DMS153 (cell line): ENCODE data around the gene TSPAN33.
A peak's percentile ranks its signal among the peaks of the same experiment; 100 is the strongest.

ENCODE experiments used
- DNase-seq: peaks from one replicate; lab custom pipeline; 2025; lab: John Stamatoyannopoulos, UW

Gene TSPAN33

DNA sequence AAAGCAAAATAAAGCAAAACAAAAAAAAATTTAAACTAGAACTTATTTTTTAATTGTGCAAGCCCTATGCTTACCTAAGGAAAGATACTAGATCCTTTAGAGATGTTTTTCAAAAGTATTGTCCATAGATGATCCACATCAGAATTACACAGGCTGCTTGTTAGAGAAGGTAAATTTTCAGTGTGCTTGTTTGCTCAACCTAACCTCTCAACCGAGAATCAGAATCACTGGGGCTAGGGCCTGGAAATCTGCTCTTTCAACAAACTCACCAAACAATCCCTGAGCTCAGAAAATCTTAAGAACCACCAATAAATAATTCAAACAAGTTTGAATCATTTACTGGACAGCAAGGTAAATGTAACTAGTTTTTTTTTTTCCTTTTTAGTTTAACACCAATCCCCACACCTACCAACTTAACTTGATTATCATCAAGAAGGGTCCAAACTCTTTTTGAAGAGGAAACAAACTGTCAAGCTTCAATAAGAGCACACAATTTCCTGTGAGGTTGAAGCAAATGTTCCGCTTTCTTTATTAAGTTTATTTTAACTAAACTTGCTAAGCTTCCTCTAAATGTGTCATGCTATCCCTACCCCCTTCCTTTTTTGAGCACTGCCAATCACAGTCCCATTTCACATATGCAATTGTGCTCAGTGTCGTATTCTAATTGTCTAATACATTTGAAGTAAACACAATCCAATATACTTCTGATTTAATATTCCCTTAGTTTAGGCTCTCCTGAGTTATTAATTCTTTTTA is 7.4 kb upstream of the TSPAN33 start:
- no peak for DNase-seq

DNA sequence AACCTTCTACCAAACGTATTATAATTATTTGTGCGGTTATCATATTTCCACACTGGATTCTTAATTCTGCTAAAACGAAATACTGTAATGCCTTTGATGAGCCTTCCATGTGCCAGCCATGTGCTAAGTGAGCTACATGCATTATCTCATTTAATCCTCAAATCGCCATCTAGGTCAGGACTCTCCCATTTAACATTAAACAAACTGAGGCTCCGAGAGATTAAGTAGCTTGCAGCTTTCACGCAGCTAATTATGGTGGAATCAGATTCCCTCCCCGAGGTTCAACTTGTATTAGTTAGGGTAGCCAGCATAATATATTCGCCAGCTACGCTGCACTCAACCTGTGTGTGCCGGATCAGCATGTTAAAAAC is 798 bp upstream of the TSPAN33 start:
- DNase-seq = no peak

DNA sequence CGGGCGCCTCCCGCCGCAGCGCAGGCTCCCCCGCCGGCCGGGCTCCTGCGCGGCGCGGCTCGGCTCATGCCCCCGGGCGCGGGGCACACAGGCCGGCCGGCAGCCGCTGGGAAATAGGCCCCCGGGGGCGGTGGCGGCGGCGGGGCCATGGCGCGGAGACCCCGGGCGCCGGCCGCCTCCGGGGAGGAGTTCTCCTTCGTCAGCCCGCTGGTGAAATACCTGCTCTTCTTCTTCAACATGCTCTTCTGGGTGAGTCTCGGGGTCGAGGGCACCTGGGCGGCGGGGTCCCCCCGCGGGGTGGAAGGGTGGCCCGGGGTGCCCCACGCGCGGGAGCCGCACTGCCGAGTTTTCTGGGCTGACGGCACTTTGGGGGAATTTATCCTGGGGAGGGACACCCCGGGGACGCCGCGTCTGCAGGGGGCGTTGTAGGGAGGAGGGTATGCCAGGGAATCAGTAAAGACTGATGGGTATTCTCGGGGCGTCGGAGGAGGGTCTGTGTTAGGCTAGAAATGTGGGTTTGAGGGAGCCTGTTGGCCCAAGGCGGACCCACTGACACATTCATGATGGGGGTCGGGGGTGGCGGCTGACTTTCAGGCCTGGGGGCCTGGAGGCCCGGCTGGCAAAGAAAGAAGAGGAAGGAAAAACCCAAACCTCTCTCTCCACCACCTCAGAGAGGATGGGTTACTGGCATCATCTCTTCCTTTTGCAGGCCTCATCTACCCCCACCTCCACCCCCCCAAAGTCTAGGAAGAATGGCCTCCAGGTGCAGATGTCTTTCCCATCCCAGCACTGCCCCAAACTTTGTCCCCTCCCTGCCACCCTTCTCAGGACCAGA is 544 bp downstream of the TSPAN33 start:
- DNase-seq = no peak

DNA sequence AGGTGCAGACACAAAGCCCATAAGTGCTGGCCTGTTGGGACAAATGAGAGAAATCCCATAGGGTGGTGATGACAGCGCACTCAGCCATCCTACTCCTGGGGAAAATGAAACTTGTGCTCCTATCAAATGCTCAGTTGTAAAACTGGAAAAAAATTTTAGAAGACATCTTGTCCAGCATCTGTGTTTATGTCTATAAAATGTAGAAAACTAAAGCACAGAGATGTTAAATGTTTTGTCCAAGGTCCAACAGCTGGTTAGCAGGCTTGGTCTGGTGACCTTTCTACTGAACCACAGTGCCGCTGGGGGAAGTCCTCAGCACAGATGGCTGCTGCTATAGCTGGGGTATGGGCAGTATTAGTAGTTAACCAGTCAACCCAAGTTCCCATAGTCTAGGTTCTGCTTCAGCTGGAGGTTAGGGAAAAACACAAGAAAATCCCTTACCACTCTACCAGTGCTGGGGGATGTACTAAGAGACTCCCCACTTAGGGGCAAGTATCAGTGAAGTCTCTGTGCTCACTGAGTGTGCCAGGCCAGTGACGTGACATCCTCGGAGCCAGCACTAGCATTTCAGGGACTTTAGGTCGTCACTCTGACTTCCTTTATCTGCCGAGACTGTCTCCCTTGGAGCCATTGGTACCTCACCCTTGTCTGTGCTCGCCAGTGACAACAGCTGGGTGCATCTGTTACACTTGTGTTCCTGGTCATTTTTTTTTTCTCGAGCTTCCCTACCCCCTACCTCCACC is 1.9 kb downstream of the TSPAN33 start:
- DNase-seq = no peak

DNA sequence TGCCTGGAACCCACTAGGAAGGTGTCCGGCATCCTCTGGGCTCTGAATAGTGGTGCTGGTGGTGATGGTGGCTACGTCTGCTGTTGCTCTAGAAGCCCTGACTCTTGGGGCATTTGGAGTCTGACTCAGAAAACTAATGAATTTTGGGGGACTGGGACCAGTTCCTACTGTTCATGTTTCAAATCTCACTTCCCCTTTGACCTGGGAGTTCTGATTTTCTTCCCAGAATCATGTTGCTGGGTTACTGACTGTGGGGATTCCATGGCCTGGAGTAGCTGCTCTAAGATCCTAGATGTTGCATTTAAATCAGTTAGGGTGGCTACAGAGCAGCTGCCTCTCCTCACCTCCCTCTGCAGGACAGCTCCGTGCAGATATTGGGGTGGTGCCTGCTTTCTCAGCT is 3.2 kb downstream of the TSPAN33 start:
- no peak for DNase-seq

DNA sequence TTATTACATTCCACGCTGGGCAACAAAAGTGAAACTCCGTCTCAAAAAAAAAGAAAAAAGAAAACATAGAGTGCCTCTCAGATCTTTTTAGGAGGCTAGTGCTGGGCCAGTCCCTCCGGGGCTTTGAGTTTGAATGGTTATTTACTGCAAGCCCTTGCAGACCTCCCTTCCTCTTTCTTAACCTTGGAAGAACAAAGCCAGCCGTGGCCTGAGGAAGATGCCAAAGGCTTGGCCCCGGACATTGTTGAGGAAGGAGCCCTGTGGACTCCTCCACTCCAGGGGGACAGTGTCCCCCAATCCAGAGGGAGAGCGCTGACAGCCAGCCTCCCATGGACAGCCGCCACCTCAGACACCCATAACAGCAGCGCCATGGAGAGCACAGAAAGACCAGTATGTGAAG is 5.0 kb downstream of the TSPAN33 start:
- DNase-seq = no peak

DNA sequence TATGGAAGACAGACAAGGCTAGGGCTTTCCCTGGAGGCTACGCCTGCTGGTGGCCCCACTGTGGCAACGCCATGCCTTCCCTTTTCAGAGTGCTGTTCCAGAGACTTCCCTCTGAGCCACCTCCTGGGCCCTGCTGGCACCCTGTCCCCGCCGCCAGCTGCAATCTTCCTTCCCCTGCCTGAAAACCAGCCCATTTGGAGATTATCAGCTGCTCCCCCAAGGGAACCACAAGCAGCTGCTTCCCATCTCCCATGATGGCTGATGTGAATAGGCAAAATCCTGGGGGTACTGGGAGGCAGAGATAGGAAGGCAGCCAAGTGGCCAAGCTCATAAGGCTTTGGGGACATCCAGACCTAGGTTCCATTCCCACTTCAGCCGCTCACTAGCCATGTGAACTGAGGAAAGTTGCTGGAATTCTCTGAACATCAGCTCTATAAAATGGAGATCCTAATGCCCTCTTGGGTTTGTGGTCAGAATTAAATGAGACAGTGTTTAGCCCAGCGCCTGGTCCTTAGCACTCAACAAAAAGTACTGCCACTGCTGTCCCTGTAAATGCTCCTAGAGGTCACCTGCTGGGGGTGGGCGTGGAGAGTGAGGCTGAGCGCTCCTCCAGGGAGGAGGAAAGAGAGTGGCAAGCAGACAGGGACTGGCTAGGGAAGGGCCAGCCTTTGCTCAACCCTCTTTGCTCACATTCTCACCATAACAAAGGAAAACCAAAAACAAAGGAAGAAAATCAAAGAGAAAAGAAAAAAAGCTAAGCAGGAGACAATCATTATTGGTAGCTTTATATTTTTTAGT is 5.9 kb downstream of the TSPAN33 start:
- DNase-seq = no peak

DNA sequence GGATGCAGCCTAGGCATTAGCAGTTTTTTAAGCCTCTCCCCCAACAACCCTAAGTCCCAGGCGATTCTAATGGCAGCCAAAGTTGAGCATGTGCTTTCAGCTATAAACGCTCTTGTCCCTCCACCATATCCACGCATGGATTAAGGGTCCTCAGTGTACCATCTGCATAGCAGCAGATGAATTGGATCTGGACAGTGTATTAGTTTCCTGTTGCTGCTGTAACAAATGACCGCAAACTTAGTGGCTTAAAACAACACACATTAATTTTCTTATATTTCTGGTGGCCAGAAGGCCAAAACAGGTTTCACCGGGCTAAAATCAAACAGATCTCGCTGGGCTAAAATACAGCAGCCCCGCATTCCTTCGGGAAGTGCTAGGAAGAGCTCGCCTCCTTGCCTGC is 13.1 kb downstream of the TSPAN33 start:
- no peak for DNase-seq

DNA sequence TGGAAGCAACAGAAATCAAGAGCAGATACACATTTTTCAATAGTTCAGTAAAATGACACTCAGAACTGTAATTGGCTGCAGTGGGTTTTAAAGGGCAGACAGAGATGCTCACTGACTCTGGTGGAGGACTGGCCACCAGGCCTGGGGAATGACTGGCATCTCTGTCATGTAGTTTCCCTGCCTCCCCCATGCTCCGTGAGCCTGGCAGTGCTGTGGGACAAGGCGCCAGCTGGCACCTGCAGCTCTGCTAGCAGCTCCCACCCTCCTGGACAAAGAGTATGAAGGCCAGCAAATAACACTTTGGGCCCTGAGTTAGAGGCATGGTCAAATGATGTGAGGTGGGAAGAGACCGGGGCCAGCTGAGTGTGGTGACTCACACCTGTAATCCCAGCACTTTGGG is 15.0 kb downstream of the TSPAN33 start:
- DNase-seq = no peak

DNA sequence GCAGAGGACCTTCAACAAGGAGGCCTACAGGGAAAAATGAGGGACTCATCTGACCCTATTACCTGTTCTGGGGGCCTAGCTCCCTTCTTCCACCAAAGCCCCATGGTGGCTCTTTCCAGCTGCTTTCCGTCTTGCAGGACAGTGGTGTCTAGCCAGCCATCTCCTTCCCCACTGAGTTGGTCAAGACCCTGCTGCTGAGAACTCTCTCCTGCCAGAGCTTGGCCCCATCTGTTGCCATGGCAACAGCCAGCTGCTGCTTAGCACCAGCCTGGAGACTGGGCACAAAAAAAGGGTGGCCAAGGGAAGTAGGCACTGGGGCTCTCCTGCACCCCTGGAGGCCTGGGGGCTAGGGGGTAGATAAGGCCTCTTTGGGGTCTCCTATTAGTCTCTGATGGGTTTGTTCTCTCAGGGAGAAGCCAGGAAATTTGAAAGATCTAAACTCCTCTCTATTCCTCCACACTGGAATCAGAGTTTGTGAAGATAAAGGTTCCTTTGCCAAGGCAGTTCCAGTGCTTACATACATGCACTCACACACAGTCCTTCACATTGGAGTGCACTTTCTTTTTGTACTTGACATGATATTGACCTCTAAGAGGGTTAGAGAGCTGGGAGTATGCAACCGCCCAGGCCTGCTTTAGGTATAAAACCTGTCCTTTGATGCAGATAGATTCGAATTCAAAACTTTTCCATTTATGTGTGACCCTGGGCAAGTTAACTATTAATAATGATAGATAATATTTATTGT is 15.8 kb downstream of the TSPAN33 start:
- no peak for DNase-seq

DNA sequence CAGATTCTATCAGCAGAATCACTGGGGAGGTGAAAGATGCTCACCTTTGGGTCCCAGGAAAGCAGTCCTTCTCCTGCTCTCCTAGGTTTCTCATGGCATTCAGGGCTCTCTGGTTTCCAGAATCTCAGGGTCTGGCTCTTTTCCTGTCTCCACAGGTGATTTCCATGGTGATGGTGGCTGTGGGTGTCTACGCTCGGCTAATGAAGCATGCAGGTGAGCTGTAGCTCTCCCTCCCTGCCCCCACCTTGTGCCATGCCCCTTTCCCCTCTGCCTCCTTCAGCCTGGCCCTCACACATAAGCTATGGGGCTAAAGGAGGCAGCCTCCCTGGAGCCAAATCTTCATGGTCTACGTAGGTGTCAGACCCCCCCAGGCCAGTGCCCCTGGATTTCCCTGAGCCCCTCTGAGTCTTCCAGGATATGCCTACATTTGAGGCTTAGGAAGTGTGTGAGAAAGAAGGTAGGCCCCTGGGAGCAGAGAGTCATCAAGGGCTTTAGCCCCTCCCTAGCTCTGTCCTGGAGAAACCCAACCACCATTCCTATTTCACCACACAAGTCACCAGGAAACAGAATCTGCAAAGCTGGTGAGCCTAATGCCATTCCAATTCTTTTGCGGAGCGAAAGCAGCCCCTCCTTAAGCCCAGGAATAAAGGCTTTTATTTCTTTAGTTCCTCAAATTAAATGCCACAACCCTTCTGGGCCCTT is 17.2 kb downstream of the TSPAN33 start:
- no peak for DNase-seq

DNA sequence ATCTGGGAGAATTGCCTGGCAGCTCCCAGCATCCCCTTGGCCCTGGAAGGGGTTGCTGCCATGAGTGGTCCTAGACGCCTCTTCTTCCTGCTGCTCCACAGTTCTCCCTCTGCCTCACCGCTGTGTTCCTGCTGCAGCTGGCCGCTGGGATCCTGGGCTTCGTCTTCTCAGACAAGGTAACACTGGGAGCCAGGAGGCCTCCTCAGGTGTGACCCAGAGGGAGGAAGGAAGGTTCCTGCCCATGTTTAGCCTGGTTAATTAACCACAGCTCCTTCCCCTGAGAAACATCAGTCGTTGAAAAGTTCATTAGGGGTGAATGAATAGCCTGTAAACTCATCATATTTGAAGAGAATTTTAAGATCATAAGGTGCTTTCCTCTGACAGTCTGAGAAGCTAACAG is 18.2 kb downstream of the TSPAN33 start:
- no peak for DNase-seq

DNA sequence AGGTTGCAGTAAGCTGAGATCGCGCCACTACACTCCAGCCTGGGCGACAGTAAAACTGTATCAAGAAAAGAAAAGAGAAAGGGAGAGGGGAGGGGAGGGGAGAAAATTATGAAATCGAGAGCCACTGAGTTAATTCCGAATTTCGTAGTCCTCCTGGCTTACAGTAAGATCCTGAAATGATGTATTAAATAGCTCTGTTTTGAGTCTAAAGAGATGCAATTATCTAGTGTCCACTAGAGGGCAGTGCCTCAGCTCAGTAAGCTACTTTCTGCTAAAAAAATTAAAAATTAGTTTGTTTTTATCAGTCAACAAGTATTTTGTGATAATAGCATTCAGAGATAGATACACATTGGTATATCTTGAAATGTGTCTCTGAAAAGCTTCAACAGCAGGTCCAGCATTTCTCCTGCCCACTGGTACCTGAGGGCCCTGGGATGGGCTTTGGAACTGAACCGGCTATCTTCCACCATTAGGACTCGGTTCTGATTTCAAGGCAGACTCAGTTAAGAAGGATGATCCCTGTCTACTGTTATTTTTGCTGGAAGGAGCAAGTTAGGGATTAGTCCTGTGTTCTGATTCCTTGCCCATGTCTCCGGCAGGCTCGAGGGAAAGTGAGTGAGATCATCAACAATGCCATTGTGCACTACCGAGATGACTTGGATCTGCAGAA is 19.5 kb downstream of the TSPAN33 start:
- no peak for DNase-seq

DNA sequence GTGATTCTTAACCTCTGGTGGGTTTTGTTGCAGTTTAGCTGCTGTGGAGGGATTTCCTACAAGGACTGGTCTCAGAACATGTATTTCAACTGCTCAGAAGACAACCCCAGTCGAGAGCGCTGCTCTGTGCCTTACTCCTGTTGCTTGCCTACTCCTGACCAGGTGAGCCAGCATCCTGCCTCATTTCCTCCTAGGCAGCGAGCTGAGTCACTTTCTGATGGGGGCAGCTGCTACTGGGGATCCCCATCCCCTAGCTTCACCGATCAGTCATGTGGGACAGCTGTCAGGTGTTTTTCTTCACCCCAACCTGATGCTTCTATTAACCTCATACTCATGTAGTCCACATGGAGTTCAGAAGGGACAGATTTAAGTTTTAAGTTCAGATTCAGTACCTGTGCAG is 22.2 kb downstream of the TSPAN33 start:
- no peak for DNase-seq

DNA sequence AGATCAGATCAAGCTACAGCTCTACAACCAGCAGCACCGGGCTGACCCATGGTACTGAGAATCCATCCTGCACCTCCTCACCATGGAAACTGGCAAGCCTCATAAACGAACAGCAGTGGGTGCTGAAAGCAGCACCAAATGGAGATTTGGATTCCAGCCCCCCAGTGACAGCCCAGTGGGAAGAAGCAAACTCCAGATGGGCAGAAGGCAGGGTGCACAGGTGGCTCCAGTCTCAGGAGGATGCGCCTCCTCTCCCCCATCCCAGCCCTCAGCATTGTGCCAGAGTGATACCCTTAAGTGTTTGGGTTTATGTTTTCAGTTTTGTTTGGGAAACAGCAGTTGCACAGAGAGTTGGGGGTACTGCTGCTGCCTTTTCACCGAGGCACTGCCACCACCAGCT is 23.3 kb downstream of the TSPAN33 start:
- DNase-seq = no peak

DNA sequence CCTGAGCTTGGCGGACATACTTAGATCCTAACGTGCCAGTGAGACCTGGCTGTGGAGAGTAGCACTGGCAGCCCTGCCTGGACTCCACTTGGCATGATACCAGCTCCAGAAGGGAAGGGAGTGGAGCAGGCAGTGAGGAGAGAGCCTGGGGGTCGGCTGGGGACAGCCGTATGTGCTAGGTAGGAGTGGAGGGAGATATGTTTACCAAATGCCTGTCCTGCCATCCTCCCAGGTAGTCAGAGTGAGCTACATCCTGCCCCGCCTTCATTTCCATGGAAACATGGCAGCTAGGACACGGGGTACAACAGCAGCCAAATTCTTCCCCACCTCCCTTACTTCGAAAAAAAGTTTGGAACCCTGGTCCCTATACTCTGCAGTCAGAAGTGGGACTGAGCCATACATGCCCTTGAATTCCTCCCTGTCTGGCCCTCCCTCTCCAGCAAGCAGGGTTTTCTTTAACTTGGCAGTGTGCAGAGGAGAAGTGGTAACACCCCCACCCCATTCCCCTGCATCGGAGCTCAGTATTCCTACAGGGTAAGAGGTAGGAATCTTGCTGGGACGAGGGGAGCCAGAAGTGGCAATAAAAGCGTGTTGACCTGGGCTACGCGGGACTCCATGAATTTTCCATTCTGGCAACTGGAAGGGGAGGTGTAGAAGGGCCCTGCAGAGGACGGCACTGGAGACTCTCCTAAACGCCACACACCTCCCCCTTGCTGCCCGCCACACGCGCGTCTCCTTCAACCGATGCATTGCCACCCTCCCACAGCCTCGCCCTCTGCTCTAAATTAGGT is 23.9 kb downstream of the TSPAN33 start:
- DNase-seq = peak; percentile 36

DNA sequence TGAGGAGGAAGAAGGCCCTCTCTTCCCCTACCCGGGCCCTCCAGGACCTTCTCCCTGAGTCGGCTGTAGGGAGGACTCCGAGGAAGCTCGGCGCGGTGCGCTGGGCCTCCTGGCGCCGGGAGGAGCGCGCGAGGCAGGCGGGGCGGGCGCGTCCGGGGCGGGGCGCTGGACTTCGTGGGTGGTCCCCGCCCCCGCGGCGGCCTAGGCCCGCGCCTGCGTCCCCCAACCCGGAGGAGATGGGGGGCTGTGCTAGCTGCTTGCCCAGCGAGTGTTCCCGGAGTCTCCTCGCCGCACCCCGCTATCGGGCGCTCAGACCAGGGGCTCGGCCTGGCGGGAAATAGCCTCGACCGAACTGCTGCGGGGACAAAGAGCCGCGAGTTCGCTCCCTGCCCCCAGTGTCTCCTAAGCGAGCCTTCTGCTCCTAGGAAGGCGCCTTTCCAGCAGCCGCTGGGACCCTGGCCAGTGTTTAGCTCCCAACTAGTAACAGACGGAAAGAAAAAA is 24.7 kb downstream of the TSPAN33 start:
- DNase-seq = peak; percentile 28

DNA sequence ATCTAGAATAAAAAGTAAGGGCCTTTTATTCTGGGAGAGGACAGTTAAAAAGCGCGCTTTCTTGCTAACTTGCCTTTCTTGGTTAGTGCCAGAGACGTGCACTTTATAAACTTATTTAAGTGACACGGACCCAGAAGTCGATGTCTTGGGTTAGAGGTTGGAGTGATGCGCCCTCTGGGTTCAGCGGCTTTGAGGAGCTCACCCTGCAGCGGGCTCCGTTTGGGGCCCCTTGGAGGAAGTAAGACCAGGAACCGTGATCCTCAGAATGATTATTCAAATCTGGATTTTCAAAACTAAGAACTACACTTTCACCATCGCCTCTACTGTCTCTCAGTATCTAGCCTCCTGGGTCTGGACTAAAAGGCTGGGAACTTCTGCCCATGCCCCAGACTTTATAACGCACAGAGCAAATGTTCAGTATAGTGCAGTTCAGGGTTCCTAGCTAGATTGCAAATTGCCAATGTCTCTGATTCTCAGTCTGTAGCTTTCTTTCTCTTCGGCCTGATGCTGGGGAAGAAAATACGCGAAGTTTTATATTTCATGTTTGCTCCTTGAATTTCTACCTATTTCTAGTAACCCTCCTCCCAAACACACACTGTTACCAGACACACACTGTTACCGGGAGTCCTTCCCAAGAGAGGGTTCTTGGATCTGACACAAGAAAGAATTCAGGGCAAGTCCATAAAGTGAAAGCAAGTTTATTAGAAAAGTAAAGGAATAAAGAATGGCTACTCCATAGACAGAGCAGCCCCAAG is 25.4 kb downstream of the TSPAN33 start:
- no peak for DNase-seq
